ENCODE results near the gene FAM156B. TPM values are rescaled to one million over a fixed set of nuclear protein-coding genes. Genes with fewer than 3 reads are reported as not detected.

FAM156B gene
- total and polyA plus RNA-seq, 9 of the 15 experiments (the other 6 are each of a cell fraction or from before 2014, with no cell fraction given) = 0.24 to 32.2 (median 14.2) TPM

DNA sequence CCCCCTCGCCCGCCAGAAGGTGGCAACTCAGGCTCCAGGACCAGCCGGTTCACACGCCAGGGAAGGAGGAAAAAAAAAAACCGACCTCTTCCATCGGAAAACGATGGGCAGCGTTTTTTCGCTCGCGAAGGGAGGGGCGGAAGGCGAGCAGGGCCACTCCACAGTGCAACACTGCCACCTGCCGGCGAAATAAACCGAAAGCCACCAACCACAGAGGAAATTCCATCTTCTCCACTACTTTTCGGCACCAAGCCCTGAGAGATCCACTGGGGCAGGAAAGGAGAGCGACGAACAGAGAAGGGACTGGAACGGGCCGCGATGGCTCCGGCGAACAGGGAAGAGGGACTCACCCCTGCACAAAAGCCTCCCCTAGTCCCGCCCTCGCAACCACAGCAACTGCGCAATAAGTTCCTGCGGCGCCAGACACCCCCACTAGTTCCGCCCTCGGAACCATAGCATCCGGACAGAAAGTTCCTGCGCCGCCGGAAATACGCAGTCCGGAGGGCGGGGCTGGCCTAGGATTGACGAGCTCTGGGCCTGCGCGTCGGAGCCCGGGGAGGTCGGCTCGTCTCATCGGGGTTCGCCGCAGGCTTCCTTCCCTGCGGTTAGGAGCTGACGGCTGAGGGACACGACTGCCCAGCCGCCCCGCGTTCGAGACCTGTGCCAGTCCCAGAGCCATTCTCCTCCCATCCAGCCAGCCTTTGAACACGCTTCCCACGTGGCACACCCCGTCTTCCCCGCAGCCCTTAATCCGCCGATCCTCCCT is 37.8 kb downstream of the FAM156B start (continued):
- peak; percentile 56; the same call in 1 of the 2 replicates for TF ChIP-seq SPI1 (IDR thresholded peaks at IDR 0.05; ENCODE audit: borderline replicate concordance, low read depth, low read length)
- no peak for TF ChIP-seq WHSC1 (IDR thresholded peaks at IDR 0.05; ENCODE audit: low read length)
- TF ChIP-seq ZHX1 (conservative IDR thresholded peaks at IDR 0.05; ENCODE audit: low read length) = no peak
- no peak for TF ChIP-seq ZMIZ1 (IDR thresholded peaks at IDR 0.05; ENCODE audit: low read depth in 2 of 2, low read length in 2 of 2)
- TF ChIP-seq, protein P1, sequence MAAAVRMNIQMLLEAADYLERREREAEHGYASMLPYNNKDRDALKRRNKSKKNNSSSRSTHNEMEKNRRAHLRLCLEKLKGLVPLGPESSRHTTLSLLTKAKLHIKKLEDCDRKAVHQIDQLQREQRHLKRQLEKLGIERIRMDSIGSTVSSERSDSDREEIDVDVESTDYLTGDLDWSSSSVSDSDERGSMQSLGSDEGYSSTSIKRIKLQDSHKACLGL (CRISPR knock-in tag; IDR thresholded peaks at IDR 0.05; ENCODE audit: borderline replicate concordance, poor library complexity, severe bottlenecking) = no peak
- peak; percentile 29; the same call in 1 of the 2 replicates for TF ChIP-seq ARID1B (IDR thresholded peaks at IDR 0.05)
- no peak for TF ChIP-seq HOXB6 (CRISPR knock-in tag; IDR thresholded peaks at IDR 0.05; ENCODE audit: borderline replicate concordance)
- TF ChIP-seq HIVEP1 (CRISPR knock-in tag; IDR thresholded peaks at IDR 0.05) = no peak
- TF ChIP-seq CLOCK (CRISPR knock-in tag; IDR thresholded peaks at IDR 0.05; ENCODE audit: borderline replicate concordance) = no peak
- no peak for TF ChIP-seq KLF10 (CRISPR knock-in tag; IDR thresholded peaks at IDR 0.05)
- no peak for TF ChIP-seq ZBTB8A (IDR thresholded peaks at IDR 0.05; ENCODE audit: partially characterized antibody)
- no peak for TF ChIP-seq BRCA1 (IDR thresholded peaks at IDR 0.05)
- TF ChIP-seq BRCA1 (CRISPR knock-in tag; IDR thresholded peaks at IDR 0.05) = no peak
- TF ChIP-seq KAT7 (CRISPR knock-in tag; IDR thresholded peaks at IDR 0.05; ENCODE audit: borderline replicate concordance) = 0 out of 2 replicates have a peak, but pooled peaks have one; percentile 50
- TF ChIP-seq TFAP4 (CRISPR knock-in tag; IDR thresholded peaks at IDR 0.05; ENCODE audit: borderline replicate concordance) = peak; percentile 77; the same call in 1 of the 2 replicates
- TF ChIP-seq RBM14 (IDR thresholded peaks at IDR 0.05; ENCODE audit: borderline replicate concordance, insufficient read depth, low read depth, low read length) = no peak
